Liver (tissue), 9 donors: Measurements from ENCODE around the gene PAX8. TPM values are rescaled to one million over a fixed set of nuclear protein-coding genes. Genes with fewer than 3 reads are reported as not detected.

Source experiments
- DNase-seq: peaks from one replicate; pipeline ENCODE4 v3.0.0-alpha.2; 2017; ENCODE audit warnings: low spot score
- H3K27ac ChIP-seq, 2 donors: one replicate each; pipeline ENCODE4 v1.7.0; 2013; ENCODE audit warnings: inconsistent platforms in 2 of 2, low read length in 2 of 2, control low read depth in 1 of 2, low read depth in 1 of 2, mild to moderate bottlenecking in 1 of 2
- H3K27me3 ChIP-seq, 4 donors: one replicate each; pipeline versions ENCODE4 v1.6.1 to v1.7.0; 2013; ENCODE audit warnings: low read length in 3 of 4, inconsistent platforms in 1 of 4, mild to moderate bottlenecking in 1 of 4, moderate library complexity in 1 of 4; ENCODE audit not compliant: control insufficient read depth in 4 of 4, insufficient read depth in 4 of 4
- H3K36me3 ChIP-seq, 4 donors: one replicate each; pipeline versions ENCODE4 v1.6.1 to v1.7.0; 2013; ENCODE audit warnings: low read length in 3 of 4, mild to moderate bottlenecking in 3 of 4, low read depth in 1 of 4, moderate library complexity in 1 of 4; ENCODE audit not compliant: control insufficient read depth in 4 of 4, insufficient read depth in 3 of 4
- H3K4me1 ChIP-seq, 4 donors: one replicate each; pipeline versions ENCODE4 v1.6.1 to v1.7.0; 2013; ENCODE audit warnings: low read length in 3 of 4, mild to moderate bottlenecking in 3 of 4, moderate library complexity in 1 of 4; ENCODE audit not compliant: control insufficient read depth in 4 of 4, insufficient read depth in 4 of 4
- H3K4me3 ChIP-seq, 3 donors: one replicate each; pipeline versions ENCODE4 v1.6.1 to v1.7.0; 2013; ENCODE audit warnings: low read length in 3 of 3, control low read depth in 1 of 3, low read depth in 1 of 3, mild to moderate bottlenecking in 1 of 3
- H3K9ac ChIP-seq, 2 donors: one replicate each; pipeline ENCODE4 v1.7.0; 2013; ENCODE audit warnings: low read length in 2 of 2, mild to moderate bottlenecking in 2 of 2, moderate library complexity in 2 of 2, control low read depth in 1 of 2, low read depth in 1 of 2
- H3K9me3 ChIP-seq, 4 donors: one replicate each; pipeline versions ENCODE4 v1.6.1 to v1.7.0; 2013; ENCODE audit warnings: low read length in 3 of 4; ENCODE audit not compliant: control insufficient read depth in 4 of 4
- EGR1 ChIP-seq, 2 donors: IDR thresholded peaks; 2 replicates each; pipeline ENCODE4 v1.6.1; 2016 to 2018; ENCODE audit warnings: antibody characterized with exemption in 2 of 2, low read depth in 2 of 2
- FOXA1 ChIP-seq: IDR thresholded peaks from 2 replicates; pipeline ENCODE4 v1.6.1; 2016; ENCODE audit warnings: antibody characterized with exemption
- FOXA2 ChIP-seq: IDR thresholded peaks from 2 replicates; pipeline ENCODE4 v1.6.1; 2016; ENCODE audit warnings: antibody characterized with exemption
- HNF4A ChIP-seq, 2 donors: conservative IDR thresholded peaks; 2 replicates each; pipeline ENCODE4 v1.6.1; 2016; ENCODE audit warnings: antibody characterized with exemption in 2 of 2, mild to moderate bottlenecking in 2 of 2
- HNF4G ChIP-seq: IDR thresholded peaks from 2 replicates; pipeline ENCODE4 v1.6.1; 2016; ENCODE audit warnings: antibody characterized with exemption
- JUND ChIP-seq, 2 donors: IDR thresholded peaks; 2 replicates each; pipeline ENCODE4 v1.6.1; 2016; ENCODE audit warnings: antibody characterized with exemption in 2 of 2
- NR2F2 ChIP-seq: IDR thresholded peaks from 2 replicates; pipeline ENCODE4 v1.6.1; 2016; ENCODE audit warnings: antibody characterized with exemption
- RAD21 ChIP-seq, 2 donors: IDR thresholded peaks; 2 replicates each; pipeline ENCODE4 v1.6.1; 2016; ENCODE audit warnings: antibody characterized with exemption in 2 of 2, mild to moderate bottlenecking in 2 of 2
- RXRA ChIP-seq, 2 donors: IDR thresholded peaks; 2 replicates each; pipeline ENCODE4 v1.6.1; 2017 to 2018; ENCODE audit warnings: antibody characterized with exemption in 2 of 2, mild to moderate bottlenecking in 1 of 2
- SP1 ChIP-seq: IDR thresholded peaks from 2 replicates; pipeline ENCODE4 v1.6.1; 2018; ENCODE audit warnings: antibody characterized with exemption, mild to moderate bottlenecking
- TAF1 ChIP-seq: conservative IDR thresholded peaks from 2 replicates; pipeline ENCODE4 v1.6.1; 2016; ENCODE audit warnings: antibody characterized with exemption, mild to moderate bottlenecking
- YY1 ChIP-seq: IDR thresholded peaks from 2 replicates; pipeline ENCODE4 v1.6.1; 2016; ENCODE audit warnings: antibody characterized with exemption, mild to moderate bottlenecking
- WGBS: extraction: QIAGEN DNeasy Blood & Tissue Kit; methylation state at CpG from one replicate; pipeline ENCODE4 v1.1.7; 2013; 5-methylcytosine and 5-hydroxymethylcytosine counted together
- polyA plus RNA-seq, 2 donors: library from polyadenylated mRNA; stranded (reverse) in 1 of 2; unstranded in 1 of 2; fragments of 200-250 nt in 1 of 2; fragments of >200 nt in 1 of 2; fragmentation: Nextera tagmentation in 1 of 2; extraction: Ambion mirVana in 1 of 2; gene quantifications; one replicate each; pipeline versions ENCODE4 v1.2.1 to v1.2.3, GENCODE V29; 2013 to 2015
- total RNA-seq, 2 donors: library from RNA; depleted of rRNA; stranded (reverse); fragments of >200 nt; gene quantifications; one replicate each; pipeline ENCODE4 v1.2.3, GENCODE V29; 2014
- TF ChIP-seq, protein P1 (sequence below): IDR thresholded peaks from 2 replicates; pipeline ENCODE4 v1.6.1; 2016; ENCODE audit warnings: antibody characterized with exemption
- TF ChIP-seq, protein P2 (sequence below): IDR thresholded peaks from 2 replicates; pipeline ENCODE4 v1.6.1; 2016; ENCODE audit warnings: antibody characterized with exemption
- TF ChIP-seq, protein P3 (sequence below): IDR thresholded peaks from 2 replicates; pipeline ENCODE4 v1.6.1; 2016; ENCODE audit warnings: antibody characterized with exemption
- TF ChIP-seq, protein P4 (sequence below): fragments of 150-350 bp; IDR thresholded peaks from 2 replicates; pipeline ENCODE4 v1.5.1; 2017; ENCODE audit warnings: improper control_type of control experiment, low read depth, low read length; ENCODE audit not compliant: missing input control
- TF ChIP-seq, protein P5 (sequence below): IDR thresholded peaks from 2 replicates; pipeline ENCODE4 v1.6.1; 2016; ENCODE audit warnings: antibody characterized with exemption, mild to moderate bottlenecking
- donor health status: healthy.
- donor health status: healthy.
- donor health status: healthy.
- donor health status: healthy.
- donor health status: healthy.

The PAX8 gene
- total and polyA plus RNA-seq, 4 donors = 0.09 to 0.85 (median 0.33) TPM

DNA sequence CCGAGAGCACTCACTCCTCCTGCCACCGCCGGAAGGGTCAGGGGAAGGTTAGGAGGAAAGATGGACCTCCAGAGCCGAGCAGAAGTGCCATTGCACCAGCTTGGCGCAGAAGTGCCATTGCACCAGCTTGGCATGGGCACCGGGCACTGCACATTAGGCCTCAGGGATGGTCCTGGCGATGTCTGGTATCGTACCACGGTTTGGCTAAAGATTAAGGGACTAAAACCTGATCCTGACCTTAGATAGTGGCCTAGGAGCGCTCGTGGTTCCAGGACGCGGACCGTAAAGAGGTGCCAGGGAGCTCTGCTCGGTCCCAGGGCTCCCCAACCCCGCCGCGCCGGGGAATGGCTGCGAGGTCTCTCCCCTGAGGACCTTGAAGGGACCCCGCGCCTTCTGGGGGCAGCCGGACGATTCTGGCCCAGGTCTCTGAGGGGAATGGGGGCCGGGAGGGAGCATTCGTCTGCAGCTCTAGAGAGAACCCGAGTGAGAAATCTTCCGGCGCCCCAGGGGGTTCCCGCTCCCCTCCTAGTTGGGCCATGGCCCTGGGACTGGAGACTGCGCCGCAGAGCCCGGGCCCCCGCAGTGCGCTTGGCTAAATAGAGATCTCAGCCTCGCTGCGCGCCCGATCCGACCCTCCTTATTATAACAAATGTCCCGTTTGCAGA, 1.8 kb downstream of the PAX8 start:
- no peak overlapping the region for H3K27ac ChIP-seq
- 15% methylated on average over 41 of the region's 41 CpGs for WGBS
- H3K36me3 ChIP-seq = no peaks in the 10 kb centered on the region
- peaks cover 0 to 5% (median 0%) of the 10 kb centered on the region in 4 donors for H3K27me3 ChIP-seq
- H3K9me3 ChIP-seq = no peaks in the 10 kb centered on the region
- H3K4me1 ChIP-seq = peaks cover 7 to 25% (median 10%) of the 10 kb centered on the region in 4 donors
- peak overlapping the region in 1 of 3 donors; percentile 24 for H3K4me3 ChIP-seq
- no peak overlapping the region for H3K9ac ChIP-seq
- TF ChIP-seq YY1 (peak; percentile 42), HNF4G (no peak), FOXA2 (no peak), RXRA (IDR thresholded peaks at IDR 0.05) (peak in 1 of 2 donors; percentile 50), HNF4A (conservative IDR thresholded peaks at IDR 0.05) (peak in 1 of 2 donors; percentile 25)
- DNase-seq = no peak

DNA sequence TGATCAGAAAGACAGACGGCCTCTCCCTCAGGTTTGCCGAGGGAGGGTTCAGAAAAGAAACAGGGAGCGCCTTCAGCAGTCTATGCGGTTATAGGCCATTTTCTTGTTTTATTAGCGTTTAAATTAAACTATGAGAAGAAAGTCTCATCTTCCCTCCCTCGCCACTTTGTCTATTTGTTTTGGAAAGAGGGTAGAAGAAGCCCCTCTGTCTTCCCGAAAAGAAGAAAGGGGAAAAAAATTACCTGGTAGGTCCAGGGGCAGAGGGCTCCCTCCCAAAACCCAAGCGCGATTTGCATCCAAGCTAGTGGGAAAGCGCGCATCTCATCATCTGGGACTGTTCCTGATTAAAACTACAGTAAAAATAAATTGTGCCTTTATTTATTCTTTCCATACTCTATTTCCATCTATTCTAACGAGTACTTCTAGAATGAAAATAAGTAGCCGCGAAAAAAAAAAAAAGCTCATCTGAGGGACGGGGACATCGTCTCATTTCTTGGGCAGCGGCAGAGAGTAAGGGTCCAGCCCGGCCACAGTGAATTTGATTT, 2.4 kb downstream of the PAX8 start:
- no peaks in the 10 kb centered on the region for H3K9me3 ChIP-seq
- TF ChIP-seq EGR1 (IDR thresholded peaks at IDR 0.05; ENCODE audit: low read depth in 2 of 2) (no peak), HNF4G (no peak), TAF1 (no peak), FOXA1 (no peak), JUND (IDR thresholded peaks at IDR 0.05) (no peak), YY1 (no peak), SP1 (no peak)
- TF ChIP-seq, protein P1, sequence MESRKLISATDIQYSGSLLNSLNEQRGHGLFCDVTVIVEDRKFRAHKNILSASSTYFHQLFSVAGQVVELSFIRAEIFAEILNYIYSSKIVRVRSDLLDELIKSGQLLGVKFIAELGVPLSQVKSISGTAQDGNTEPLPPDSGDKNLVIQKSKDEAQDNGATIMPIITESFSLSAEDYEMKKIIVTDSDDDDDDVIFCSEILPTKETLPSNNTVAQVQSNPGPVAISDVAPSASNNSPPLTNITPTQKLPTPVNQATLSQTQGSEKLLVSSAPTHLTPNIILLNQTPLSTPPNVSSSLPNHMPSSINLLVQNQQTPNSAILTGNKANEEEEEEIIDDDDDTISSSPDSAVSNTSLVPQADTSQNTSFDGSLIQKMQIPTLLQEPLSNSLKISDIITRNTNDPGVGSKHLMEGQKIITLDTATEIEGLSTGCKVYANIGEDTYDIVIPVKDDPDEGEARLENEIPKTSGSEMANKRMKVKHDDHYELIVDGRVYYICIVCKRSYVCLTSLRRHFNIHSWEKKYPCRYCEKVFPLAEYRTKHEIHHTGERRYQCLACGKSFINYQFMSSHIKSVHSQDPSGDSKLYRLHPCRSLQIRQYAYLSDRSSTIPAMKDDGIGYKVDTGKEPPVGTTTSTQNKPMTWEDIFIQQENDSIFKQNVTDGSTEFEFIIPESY = no peak
- TF ChIP-seq, protein P2, sequence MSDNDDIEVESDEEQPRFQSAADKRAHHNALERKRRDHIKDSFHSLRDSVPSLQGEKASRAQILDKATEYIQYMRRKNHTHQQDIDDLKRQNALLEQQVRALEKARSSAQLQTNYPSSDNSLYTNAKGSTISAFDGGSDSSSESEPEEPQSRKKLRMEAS = no peak
- TF ChIP-seq, protein P3, sequence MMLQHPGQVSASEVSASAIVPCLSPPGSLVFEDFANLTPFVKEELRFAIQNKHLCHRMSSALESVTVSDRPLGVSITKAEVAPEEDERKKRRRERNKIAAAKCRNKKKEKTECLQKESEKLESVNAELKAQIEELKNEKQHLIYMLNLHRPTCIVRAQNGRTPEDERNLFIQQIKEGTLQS = no peak
- no peak overlapping the region for H3K27ac ChIP-seq
- no peaks in the 10 kb centered on the region for H3K36me3 ChIP-seq
- DNase-seq = no peak
- no peak overlapping the region for H3K9ac ChIP-seq
- H3K27me3 ChIP-seq = peaks cover 0 to 5% (median 0%) of the 10 kb centered on the region in 4 donors
- peaks cover 7 to 20% (median 7%) of the 10 kb centered on the region in 4 donors for H3K4me1 ChIP-seq
- WGBS = 48% methylated on average over 18 of the region's 18 CpGs
- no peak overlapping the region for H3K4me3 ChIP-seq

DNA sequence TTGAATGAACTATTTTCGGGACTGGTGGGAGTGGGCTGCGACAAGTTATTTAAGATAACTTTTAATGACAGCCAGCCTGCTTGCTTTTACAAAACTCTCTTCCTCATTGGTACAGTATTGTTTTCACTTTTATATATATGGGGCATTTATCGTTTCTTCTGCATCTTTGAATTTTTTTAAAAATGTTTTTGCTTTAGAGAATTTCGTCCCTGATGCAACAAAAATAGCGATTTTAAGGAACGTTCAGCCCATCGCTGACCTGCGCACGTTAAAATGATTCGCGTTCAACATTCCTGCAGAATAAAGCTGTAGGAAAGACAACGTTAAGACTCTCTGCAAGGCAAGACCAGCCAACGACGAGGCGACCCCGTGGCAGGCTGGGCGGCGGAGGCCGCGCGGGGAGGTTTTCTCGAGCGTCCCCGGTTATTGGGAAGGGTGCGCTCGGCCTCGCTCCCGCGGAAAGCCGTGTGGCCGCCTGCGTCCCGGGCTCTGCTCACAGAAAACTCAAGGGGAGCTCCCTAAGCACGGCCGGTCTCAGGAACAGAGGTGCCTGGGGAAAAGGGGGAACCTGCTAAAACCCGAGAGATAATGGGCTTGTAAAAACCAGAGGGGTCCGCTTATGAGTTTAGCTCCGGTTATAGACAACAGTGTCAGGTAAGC, 3.0 kb downstream of the PAX8 start:
- peaks cover 0 to 5% (median under 1%) of the 10 kb centered on the region in 4 donors for H3K27me3 ChIP-seq
- H3K27ac ChIP-seq = no peak overlapping the region
- H3K4me1 ChIP-seq = peaks cover 7 to 20% (median 7%) of the 10 kb centered on the region in 4 donors
- H3K36me3 ChIP-seq = no peaks in the 10 kb centered on the region
- H3K9me3 ChIP-seq = no peaks in the 10 kb centered on the region
- H3K4me3 ChIP-seq = no peak overlapping the region
- no peak overlapping the region for H3K9ac ChIP-seq
- 33% methylated on average over 38 of the region's 38 CpGs for WGBS
- DNase-seq = no peak
- TF ChIP-seq, protein P4, sequence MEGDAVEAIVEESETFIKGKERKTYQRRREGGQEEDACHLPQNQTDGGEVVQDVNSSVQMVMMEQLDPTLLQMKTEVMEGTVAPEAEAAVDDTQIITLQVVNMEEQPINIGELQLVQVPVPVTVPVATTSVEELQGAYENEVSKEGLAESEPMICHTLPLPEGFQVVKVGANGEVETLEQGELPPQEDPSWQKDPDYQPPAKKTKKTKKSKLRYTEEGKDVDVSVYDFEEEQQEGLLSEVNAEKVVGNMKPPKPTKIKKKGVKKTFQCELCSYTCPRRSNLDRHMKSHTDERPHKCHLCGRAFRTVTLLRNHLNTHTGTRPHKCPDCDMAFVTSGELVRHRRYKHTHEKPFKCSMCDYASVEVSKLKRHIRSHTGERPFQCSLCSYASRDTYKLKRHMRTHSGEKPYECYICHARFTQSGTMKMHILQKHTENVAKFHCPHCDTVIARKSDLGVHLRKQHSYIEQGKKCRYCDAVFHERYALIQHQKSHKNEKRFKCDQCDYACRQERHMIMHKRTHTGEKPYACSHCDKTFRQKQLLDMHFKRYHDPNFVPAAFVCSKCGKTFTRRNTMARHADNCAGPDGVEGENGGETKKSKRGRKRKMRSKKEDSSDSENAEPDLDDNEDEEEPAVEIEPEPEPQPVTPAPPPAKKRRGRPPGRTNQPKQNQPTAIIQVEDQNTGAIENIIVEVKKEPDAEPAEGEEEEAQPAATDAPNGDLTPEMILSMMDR = no peak
- TF ChIP-seq EGR1 (IDR thresholded peaks at IDR 0.05; ENCODE audit: low read depth in 2 of 2) (no peak), HNF4G (no peak), FOXA1 (no peak), TAF1 (no peak), SP1 (no peak), JUND (IDR thresholded peaks at IDR 0.05) (no peak), RXRA (IDR thresholded peaks at IDR 0.05) (no peak), RAD21 (IDR thresholded peaks at IDR 0.05) (no peak), YY1 (no peak), NR2F2 (no peak)
- TF ChIP-seq, protein P5, sequence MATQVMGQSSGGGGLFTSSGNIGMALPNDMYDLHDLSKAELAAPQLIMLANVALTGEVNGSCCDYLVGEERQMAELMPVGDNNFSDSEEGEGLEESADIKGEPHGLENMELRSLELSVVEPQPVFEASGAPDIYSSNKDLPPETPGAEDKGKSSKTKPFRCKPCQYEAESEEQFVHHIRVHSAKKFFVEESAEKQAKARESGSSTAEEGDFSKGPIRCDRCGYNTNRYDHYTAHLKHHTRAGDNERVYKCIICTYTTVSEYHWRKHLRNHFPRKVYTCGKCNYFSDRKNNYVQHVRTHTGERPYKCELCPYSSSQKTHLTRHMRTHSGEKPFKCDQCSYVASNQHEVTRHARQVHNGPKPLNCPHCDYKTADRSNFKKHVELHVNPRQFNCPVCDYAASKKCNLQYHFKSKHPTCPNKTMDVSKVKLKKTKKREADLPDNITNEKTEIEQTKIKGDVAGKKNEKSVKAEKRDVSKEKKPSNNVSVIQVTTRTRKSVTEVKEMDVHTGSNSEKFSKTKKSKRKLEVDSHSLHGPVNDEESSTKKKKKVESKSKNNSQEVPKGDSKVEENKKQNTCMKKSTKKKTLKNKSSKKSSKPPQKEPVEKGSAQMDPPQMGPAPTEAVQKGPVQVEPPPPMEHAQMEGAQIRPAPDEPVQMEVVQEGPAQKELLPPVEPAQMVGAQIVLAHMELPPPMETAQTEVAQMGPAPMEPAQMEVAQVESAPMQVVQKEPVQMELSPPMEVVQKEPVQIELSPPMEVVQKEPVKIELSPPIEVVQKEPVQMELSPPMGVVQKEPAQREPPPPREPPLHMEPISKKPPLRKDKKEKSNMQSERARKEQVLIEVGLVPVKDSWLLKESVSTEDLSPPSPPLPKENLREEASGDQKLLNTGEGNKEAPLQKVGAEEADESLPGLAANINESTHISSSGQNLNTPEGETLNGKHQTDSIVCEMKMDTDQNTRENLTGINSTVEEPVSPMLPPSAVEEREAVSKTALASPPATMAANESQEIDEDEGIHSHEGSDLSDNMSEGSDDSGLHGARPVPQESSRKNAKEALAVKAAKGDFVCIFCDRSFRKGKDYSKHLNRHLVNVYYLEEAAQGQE = no peak
